GM06990 (cell line): ENCODE measurements around the gene TDRD12.

ENCODE experiments used
- DNase-seq: peaks from one replicate; pipeline ENCODE4 v3.0.0-alpha.2; 2011; ENCODE audit not compliant: insufficient read length; ENCODE audit errors: extremely low read depth
- H3K27me3 ChIP-seq: replicated peaks from 2 replicates; pipeline ENCODE4 v1.6.0; 2011; ENCODE audit warnings: low read length; ENCODE audit not compliant: control insufficient read depth, insufficient read depth
- H3K36me3 ChIP-seq: 2 replicates; pipeline ENCODE4 v1.5.1; 2011; ENCODE audit warnings: low read length; ENCODE audit not compliant: control insufficient read depth, insufficient read depth
- H3K4me3 ChIP-seq: replicated peaks from 2 replicates; pipeline ENCODE4 v1.5.1; 2011; ENCODE audit warnings: low read depth, mild to moderate bottlenecking, control low read depth, low read length
- CTCF ChIP-seq: IDR thresholded peaks from 2 replicates; pipeline ENCODE4 v1.5.1; 2011; ENCODE audit warnings: low read length, control low read depth, mild to moderate bottlenecking, inconsistent platforms; ENCODE audit not compliant: insufficient read depth, poor library complexity, severe bottlenecking

Gene TDRD12

DNA sequence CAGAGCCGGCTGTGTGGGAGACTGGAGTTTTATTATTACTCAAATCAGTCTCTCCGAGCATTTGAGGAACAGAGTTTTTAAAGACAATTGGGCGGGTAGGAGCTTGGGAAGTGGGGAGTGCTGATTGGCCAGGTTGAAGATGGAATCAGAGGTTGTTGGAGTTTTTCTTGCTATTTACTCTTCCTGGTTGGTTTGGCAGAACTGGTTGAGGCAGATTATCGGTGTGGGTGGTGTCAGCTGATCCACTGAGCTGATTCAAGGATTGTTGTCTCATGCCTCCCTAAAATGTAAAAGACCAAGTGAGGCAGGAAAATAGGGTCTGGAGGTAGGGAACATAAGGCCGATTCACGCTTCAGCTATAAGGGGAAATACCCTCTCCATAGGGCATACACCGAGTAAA is 1.3 kb upstream of the TDRD12 start:
- H3K27me3 ChIP-seq = no peaks in the 10 kb centered on the region
- H3K4me3 ChIP-seq = no peak overlapping the region
- DNase-seq = no peak
- H3K36me3 ChIP-seq = peaks cover 2% of the 10 kb centered on the region; the same call in 1 of the 2 replicates
- TF ChIP-seq CTCF = no peak

DNA sequence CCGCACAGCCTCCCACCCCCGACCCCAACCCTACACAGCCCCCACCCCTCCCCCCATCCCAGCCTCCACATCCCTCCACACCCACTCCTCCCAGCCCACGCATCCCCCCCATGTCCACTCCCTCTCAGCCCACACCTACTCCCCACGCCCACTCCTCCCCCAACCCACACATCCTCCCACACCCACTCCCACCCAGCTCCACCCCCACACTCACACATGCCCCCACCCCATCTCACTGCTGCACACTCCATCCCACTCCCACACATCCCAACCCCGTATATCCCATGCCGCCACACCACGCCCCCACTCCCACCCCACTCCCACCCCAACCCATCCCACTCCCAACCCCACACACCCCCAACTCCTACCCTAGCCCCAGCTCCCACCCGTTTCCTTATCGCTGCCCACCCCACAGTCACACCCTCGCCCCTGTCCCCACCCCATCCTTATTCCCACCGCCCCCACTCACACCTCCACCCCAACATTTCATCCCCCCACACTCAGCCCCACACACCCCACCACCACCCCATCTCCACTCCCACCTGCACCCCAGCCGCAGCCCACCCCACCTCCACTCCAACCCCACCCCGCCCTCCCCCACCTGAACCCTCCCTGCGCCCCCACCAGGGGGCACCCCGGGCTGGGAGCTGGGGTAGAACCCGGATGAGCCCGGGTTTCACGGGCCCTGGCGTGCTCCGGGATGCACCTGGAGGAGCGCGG is 809 bp downstream of the TDRD12 start:
- DNase-seq = no peak
- H3K4me3 ChIP-seq = no peak overlapping the region
- no peaks in the 10 kb centered on the region; the same call in 1 of the 2 replicates for H3K36me3 ChIP-seq
- no peaks in the 10 kb centered on the region for H3K27me3 ChIP-seq
- TF ChIP-seq CTCF = no peak

DNA sequence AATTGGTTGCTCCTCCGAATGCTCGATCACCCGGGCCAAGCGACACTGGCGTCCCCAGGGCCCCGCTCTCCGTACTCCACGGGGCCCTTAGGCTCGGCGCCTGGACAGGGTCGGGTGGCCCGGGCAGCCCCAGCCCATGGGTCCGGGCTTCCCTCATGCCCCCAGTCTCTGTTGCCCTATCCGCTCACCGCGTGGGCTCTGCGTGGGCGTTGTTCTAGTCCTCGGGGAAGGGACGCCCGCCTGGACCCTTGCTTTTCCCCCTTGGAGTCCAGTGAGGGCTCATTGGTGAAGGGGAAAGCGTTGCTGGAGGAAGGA is 1.3 kb downstream of the TDRD12 start:
- no peak for TF ChIP-seq CTCF
- no peaks in the 10 kb centered on the region; the same call in 1 of the 2 replicates for H3K36me3 ChIP-seq
- no peaks in the 10 kb centered on the region for H3K27me3 ChIP-seq
- DNase-seq = no peak
- no peak overlapping the region for H3K4me3 ChIP-seq

DNA sequence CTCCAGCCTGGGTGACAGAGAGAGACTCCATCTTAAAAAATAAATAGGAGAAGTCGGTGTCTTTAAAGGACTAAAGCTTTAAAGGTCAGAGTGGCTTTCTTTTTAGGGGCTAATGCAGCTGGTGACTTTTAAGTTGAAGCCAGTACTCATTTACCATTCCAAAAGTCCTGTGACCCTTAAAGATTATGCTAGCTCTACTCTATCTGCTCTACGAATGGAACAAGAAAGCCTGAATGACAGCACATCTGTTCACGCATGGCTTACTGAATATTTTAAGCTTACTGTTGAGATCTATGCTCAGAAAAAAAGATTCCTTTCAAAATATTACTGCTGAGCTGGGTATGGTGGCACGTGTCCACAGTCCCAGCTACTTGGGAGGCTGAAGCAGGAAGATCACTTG is 16.4 kb downstream of the TDRD12 start:
- TF ChIP-seq CTCF = no peak
- DNase-seq = no peak
- no peaks in the 10 kb centered on the region for H3K36me3 ChIP-seq
- H3K27me3 ChIP-seq = no peaks in the 10 kb centered on the region
- no peak overlapping the region for H3K4me3 ChIP-seq

DNA sequence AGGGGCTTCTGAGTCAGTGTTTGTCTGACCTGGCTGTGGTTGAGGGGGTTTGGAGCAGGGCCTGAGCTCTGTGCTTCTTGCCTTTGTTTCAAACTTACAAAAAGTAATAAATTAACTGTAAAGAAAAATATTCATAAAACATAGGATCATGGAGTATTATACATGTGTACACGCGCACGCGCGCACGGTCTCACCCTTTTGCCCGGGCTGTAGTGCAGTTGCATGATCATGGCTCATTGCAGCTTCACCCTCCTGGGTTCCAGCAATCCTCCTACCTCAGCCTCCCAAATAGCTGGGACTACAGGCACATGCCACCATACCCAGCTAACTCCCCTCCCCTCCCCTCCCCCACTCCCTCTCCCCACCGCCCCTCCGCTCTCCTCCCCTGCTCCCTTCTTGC is 23.5 kb downstream of the TDRD12 start:
- no peak for DNase-seq
- Histone ChIP-seq H3K4me3 (no peak overlapping the region), H3K27me3 (no peaks in the 10 kb centered on the region), H3K36me3 (no peaks in the 10 kb centered on the region)
- TF ChIP-seq CTCF = no peak

DNA sequence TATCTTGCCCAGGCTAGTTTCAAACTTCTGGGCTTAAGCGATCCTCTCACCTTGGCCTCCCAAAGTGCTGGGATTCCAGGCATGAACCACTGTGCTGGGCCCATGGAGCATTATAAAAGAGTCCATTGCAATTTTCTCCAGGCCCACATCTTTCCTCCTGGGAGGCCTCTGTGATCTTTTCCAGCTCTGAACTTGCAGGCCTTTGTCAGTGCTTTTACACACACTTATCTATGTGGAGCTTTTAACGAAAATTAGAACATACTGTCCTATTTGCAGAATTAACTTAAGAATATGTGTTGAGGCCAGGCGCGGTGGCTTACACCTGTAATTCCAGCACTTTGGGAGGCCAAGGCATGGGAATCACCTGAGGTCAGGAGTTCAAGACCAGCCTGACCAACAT is 23.9 kb downstream of the TDRD12 start:
- H3K27me3 ChIP-seq = no peaks in the 10 kb centered on the region
- TF ChIP-seq CTCF = no peak
- no peaks in the 10 kb centered on the region for H3K36me3 ChIP-seq
- DNase-seq = no peak
- H3K4me3 ChIP-seq = no peak overlapping the region
